HEK293 (cell line): ENCODE measurements around the gene PDXK.

Experiments
- CTCF ChIA-PET: fragments of 350-600 bp; formaldehyde crosslinking; extraction: SDS; loops from one replicate; lab custom pipeline; 2021; ENCODE audit warnings: antibody characterized with exemption; lab: Yijun Ruan, JAX
- POLR2A ChIA-PET: fragments of 300-600 bp; formaldehyde crosslinking; extraction: SDS; loops from one replicate; lab custom pipeline; 2020; ENCODE audit warnings: antibody characterized with exemption, inconsistent platforms; lab: Yijun Ruan, JAX
- H3K27ac ChIP-seq: fragments of 200-500 bp; sonication (Bioruptor generic); 2 replicates; pipeline ENCODE4 v1.5.1; 2014; ENCODE audit warnings: low read depth, low read length, control low read depth, inconsistent platforms; ENCODE audit errors: extremely low read depth
- H3K36me3 ChIP-seq, 2 experiments: fragments of 200-500 bp in 1 of 2; sonication (Bioruptor generic) in 1 of 2; 1 replicate in 1 of 2; 2 replicates in 1 of 2; pipeline ENCODE4 v1.5.1; 2014 to 2017; ENCODE audit warnings: inconsistent platforms in 2 of 2, low read length in 2 of 2; ENCODE audit not compliant: control insufficient read depth in 2 of 2, insufficient read depth in 1 of 2
- H3K4me1 ChIP-seq: fragments of 200-500 bp; sonication (Bioruptor generic); 2 replicates; pipeline ENCODE4 v1.5.1; 2014; ENCODE audit warnings: mild to moderate bottlenecking, low read length, inconsistent platforms; ENCODE audit not compliant: control insufficient read depth, insufficient read depth
- H3K4me3 ChIP-seq: 2 replicates; pipeline ENCODE4 v1.5.1; 2011; ENCODE audit warnings: low read depth, mild to moderate bottlenecking, control low read depth, low read length, moderate library complexity
- H3K9me3 ChIP-seq: fragments of 200-500 bp; sonication (Bioruptor generic); 2 replicates; pipeline ENCODE4 v1.5.1; 2014; ENCODE audit warnings: low read depth, low read length, inconsistent platforms; ENCODE audit not compliant: control insufficient read depth, insufficient read depth
- BCL6B ChIP-seq: fragments of 450-650 bp; formaldehyde crosslinking; IDR thresholded peaks from 2 replicates; pipeline ENCODE4 v1.5.1; 2017; ENCODE audit warnings: missing biosample characterization, missing genetic modification characterization
- EGR2 ChIP-seq: fragments of 450-650 bp; formaldehyde crosslinking; IDR thresholded peaks from 2 replicates; pipeline ENCODE4 v1.5.1; 2016; ENCODE audit warnings: low read depth, missing biosample characterization, missing genetic modification characterization
- GLI4 ChIP-seq: fragments of 450-650 bp; formaldehyde crosslinking; IDR thresholded peaks from 2 replicates; pipeline ENCODE4 v1.5.1; 2016; ENCODE audit warnings: missing biosample characterization, missing genetic modification characterization
- PBX3 ChIP-seq: sonication (generic); formaldehyde crosslinking; IDR thresholded peaks from 2 replicates; pipeline ENCODE4 v1.8.1; 2022; ENCODE audit warnings: mild to moderate bottlenecking, moderate library complexity, missing genetic modification reagents
- PRDM6 ChIP-seq: fragments of 450-650 bp; formaldehyde crosslinking; IDR thresholded peaks from 2 replicates; pipeline ENCODE4 v1.5.1; 2017; ENCODE audit warnings: missing biosample characterization, missing genetic modification characterization
- SCRT1 ChIP-seq: fragments of 450-650 bp; formaldehyde crosslinking; IDR thresholded peaks from 2 replicates; pipeline ENCODE4 v1.5.1; 2016; ENCODE audit warnings: missing biosample characterization, missing genetic modification characterization, borderline replicate concordance
- SP7 ChIP-seq: fragments of 450-650 bp; formaldehyde crosslinking; IDR thresholded peaks from 2 replicates; pipeline ENCODE4 v1.5.1; 2016; ENCODE audit warnings: missing biosample characterization, missing genetic modification characterization
- TCF7L2 ChIP-seq: IDR thresholded peaks from 2 replicates; pipeline ENCODE4 v1.6.1; 2011; ENCODE audit warnings: low read depth, mild to moderate bottlenecking, inconsistent platforms, low read length, moderate library complexity, borderline replicate concordance
- ZFHX2 ChIP-seq: fragments of 450-650 bp; formaldehyde crosslinking; conservative IDR thresholded peaks from 2 replicates; pipeline ENCODE4 v1.5.1; 2016; ENCODE audit warnings: missing biosample characterization, missing genetic modification characterization
- ZFP3 ChIP-seq: fragments of 450-650 bp; formaldehyde crosslinking; IDR thresholded peaks from 2 replicates; pipeline ENCODE4 v1.5.1; 2016; ENCODE audit warnings: low read depth, missing biosample characterization, missing genetic modification characterization
- ZFP41 ChIP-seq: fragments of 450-650 bp; formaldehyde crosslinking; IDR thresholded peaks from 2 replicates; pipeline ENCODE4 v1.5.1; 2016; ENCODE audit warnings: missing biosample characterization, missing genetic modification characterization, borderline replicate concordance
- ZIC2 ChIP-seq: fragments of 450-650 bp; formaldehyde crosslinking; IDR thresholded peaks from 2 replicates; pipeline ENCODE4 v1.5.1; 2016; ENCODE audit warnings: missing biosample characterization, missing genetic modification characterization
- ZNF121 ChIP-seq: fragments of 450-650 bp; formaldehyde crosslinking; IDR thresholded peaks from 2 replicates; pipeline ENCODE4 v1.5.1; 2016; ENCODE audit warnings: missing biosample characterization, missing genetic modification characterization
- ZNF175 ChIP-seq: fragments of 450-650 bp; formaldehyde crosslinking; IDR thresholded peaks from 2 replicates; pipeline ENCODE4 v1.5.1; 2016; ENCODE audit warnings: missing biosample characterization, missing genetic modification characterization
- ZNF24 ChIP-seq: fragments of 450-650 bp; formaldehyde crosslinking; IDR thresholded peaks from 2 replicates; pipeline ENCODE4 v1.5.1; 2016; ENCODE audit warnings: missing biosample characterization, missing genetic modification characterization
- ZNF266 ChIP-seq: fragments of 450-650 bp; formaldehyde crosslinking; IDR thresholded peaks from 2 replicates; pipeline ENCODE4 v1.5.1; 2016; ENCODE audit warnings: missing biosample characterization, missing genetic modification characterization, low read depth
- ZNF280C ChIP-seq: fragments of 450-650 bp; formaldehyde crosslinking; IDR thresholded peaks from 2 replicates; pipeline ENCODE4 v1.5.1; 2016; ENCODE audit warnings: missing biosample characterization, missing genetic modification characterization
- ZNF416 ChIP-seq: fragments of 450-650 bp; formaldehyde crosslinking; IDR thresholded peaks from 2 replicates; pipeline ENCODE4 v1.5.1; 2016; ENCODE audit warnings: missing biosample characterization, missing genetic modification characterization
- ZNF549 ChIP-seq: fragments of 450-650 bp; IDR thresholded peaks from 2 replicates; pipeline ENCODE4 v1.5.1; 2018; ENCODE audit warnings: missing biosample characterization, missing genetic modification characterization, mild to moderate bottlenecking, inconsistent platforms, moderate library complexity
- ZNF843 ChIP-seq: fragments of 450-650 bp; formaldehyde crosslinking; IDR thresholded peaks from 2 replicates; pipeline ENCODE4 v1.5.1; 2016; ENCODE audit warnings: missing biosample characterization, missing genetic modification characterization

PDXK gene

GRCh38 chr21:43790010-43790524, 71.1 kb downstream of the PDXK start:
- TF ChIP-seq SP7 (tag by site-specific recombination) (no peak), ZNF121 (tag by site-specific recombination) (peak; percentile 99)
- peak overlapping the region; percentile 93 for H3K4me3 ChIP-seq
- H3K9me3 ChIP-seq = no peaks in the 10 kb centered on the region
- peaks cover 8% of the 10 kb centered on the region for H3K4me1 ChIP-seq
- ChIA-PET CTCF (interaction anchor here (0.5 to 2.7 kb wide), 16 partner anchors 10 to 475 kb away, joined by 3 to 8 read pairs (median 5); no protein-coding TSS in a partner anchor), POLR2A (interaction anchor here (0.9 to 3.3 kb wide), 6 partner anchors 9 to 218 kb away, joined by 3 to 14 read pairs (median 4); no protein-coding TSS in a partner anchor)
- peaks cover 29 to 48% of the 10 kb centered on the region in 2 experiments; a peak in 2 of 3 replicates for H3K36me3 ChIP-seq
- peak overlapping the region; percentile 80 for H3K27ac ChIP-seq

GRCh38 chr21:43792406-43792805, 73.5 kb downstream of the PDXK start:
- H3K36me3 ChIP-seq = peaks cover 41 to 71% of the 10 kb centered on the region in 2 experiments
- no peaks in the 10 kb centered on the region for H3K9me3 ChIP-seq
- CTCF ChIA-PET = interaction anchor here (0.6 to 1.8 kb wide), 3 partner anchors 19 to 183 kb away, joined by 3 to 5 read pairs (median 4); no protein-coding TSS in a partner anchor
- H3K27ac ChIP-seq = no peak overlapping the region
- peaks cover 8% of the 10 kb centered on the region for H3K4me1 ChIP-seq
- POLR2A ChIA-PET = no interaction called here
- H3K4me3 ChIP-seq = no peak overlapping the region
- TF ChIP-seq ZNF175 (tag by site-specific recombination) (no peak), EGR2 (tag by site-specific recombination) (peak; percentile 96), ZFHX2 (tag by site-specific recombination) (peak; percentile 87)

- TF ChIP-seq SCRT1 (no peak), PBX3 (CRISPR knock-in tag) (no peak), TCF7L2 (no peak), BCL6B (tag by site-specific recombination) (no peak), ZNF280C (tag by site-specific recombination) (no peak), ZNF549 (tag by site-specific recombination) (no peak), ZFP41 (no peak), ZNF121 (tag by site-specific recombination) (no peak)
- CTCF ChIA-PET = interaction anchor here (0.6 to 1.8 kb wide), 3 partner anchors 18 to 182 kb away, joined by 3 to 5 read pairs (median 4); no protein-coding TSS in a partner anchor
- H3K4me3 ChIP-seq = no peak overlapping the region
- H3K27ac ChIP-seq = no peak overlapping the region
- H3K36me3 ChIP-seq = peaks cover 41 to 79% of the 10 kb centered on the region in 2 experiments
- POLR2A ChIA-PET = no interaction called here
- no peaks in the 10 kb centered on the region for H3K9me3 ChIP-seq
- peaks cover 8% of the 10 kb centered on the region for H3K4me1 ChIP-seq
Observed at GRCh38 chr21:43793243-43793642, 74.3 kb downstream of the PDXK start.

GRCh38 chr21:43794311-43794710, 75.4 kb downstream of the PDXK start:
- no peaks in the 10 kb centered on the region for H3K9me3 ChIP-seq
- TF ChIP-seq ZNF416 = no peak
- no peak for TF ChIP-seq ZNF266 (tag by site-specific recombination)
- TF ChIP-seq ZFP3 (tag by site-specific recombination) = no peak
- peak; percentile 40; the same call in 1 of the 2 replicates for TF ChIP-seq ZIC2 (tag by site-specific recombination)
- no peak for TF ChIP-seq ZNF843
- no peak for TF ChIP-seq ZNF24 (tag by site-specific recombination)
- TF ChIP-seq PRDM6 (tag by site-specific recombination) = no peak
- TF ChIP-seq GLI4 (tag by site-specific recombination) = no peak
- peaks cover 44 to 89% of the 10 kb centered on the region in 2 experiments for H3K36me3 ChIP-seq
- H3K4me3 ChIP-seq = no peak overlapping the region
- no peak overlapping the region for H3K27ac ChIP-seq
- POLR2A ChIA-PET = interaction anchor here (1.1 kb wide), 1 partner anchor 13 kb away, joined by 4 read pairs; no protein-coding TSS in a partner anchor
- H3K4me1 ChIP-seq = peaks cover 8% of the 10 kb centered on the region
- CTCF ChIA-PET = no interaction called here
